HG02678 (cell line): ENCODE measurements around the gene APOA1.

Experiments used
- ATAC-seq: cut with Tn5 transposase; IDR thresholded peaks from one replicate; pipeline ENCODE4 v1.9.1; 2021; ENCODE audit warnings: mild to moderate bottlenecking, moderate library complexity; ENCODE audit not compliant: unreplicated experiment

The APOA1 gene

GRCh38 chr11:116837231-116838091 is at the start of gene APOA1:
Gene APOA1 (minus strand): TSS chr11:116837622. CDS start chr11:116837387, 235 bp downstream.
- no peak for ATAC-seq

DNA sequence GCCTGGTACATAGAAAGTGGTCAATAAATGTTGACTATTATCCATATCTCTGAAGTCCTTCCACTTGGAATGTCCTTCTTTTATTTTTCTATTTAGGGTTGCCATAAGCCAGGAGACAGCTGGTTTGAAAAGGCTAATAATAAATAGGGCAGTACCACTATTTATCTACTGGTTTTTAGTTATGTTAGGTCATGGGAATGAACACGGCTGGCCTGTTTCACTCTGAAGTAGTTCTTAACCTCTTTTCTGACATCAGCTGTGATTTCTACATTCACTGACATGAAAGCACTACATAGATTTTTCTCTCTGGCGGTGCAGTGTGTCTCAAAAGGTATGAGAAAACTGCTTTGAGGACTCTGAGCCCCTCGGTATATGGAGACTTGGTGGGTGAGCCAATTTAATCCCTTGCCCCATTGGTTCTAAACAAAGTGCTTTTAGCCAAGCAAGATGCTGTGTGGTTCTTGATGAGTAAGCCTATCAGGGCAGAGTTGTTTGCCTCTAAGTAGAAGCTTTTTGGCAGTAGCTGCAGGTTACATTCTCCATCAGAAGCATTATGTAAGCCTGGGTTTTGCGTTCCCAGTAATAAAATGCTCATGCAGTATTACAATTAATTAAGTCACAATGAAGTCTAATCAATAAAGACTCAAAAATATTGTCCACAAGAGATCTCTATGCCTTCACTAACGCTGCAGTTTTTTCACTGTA is 48.7 kb upstream of the APOA1 start:
- no peak for ATAC-seq

DNA sequence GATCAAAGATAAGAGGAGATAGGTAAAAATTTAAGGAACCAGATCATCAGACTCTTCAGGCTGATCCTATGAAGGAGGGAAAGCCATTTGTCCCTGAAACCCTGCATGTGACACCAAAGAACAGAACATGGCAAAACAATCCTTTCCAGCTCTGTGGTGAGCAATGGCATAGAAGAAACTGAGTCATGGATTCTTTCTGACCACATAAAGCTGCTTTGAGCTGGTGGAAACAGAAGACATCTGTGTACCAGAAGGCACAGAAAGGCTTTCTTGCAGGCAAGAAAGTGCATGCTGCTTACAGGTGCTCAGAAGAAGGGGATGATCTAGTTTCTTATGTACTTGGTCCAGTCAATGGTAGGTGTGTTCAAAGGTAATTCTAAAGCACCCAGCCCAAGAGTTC is 45.0 kb upstream of the APOA1 start:
- ATAC-seq: no peak

DNA sequence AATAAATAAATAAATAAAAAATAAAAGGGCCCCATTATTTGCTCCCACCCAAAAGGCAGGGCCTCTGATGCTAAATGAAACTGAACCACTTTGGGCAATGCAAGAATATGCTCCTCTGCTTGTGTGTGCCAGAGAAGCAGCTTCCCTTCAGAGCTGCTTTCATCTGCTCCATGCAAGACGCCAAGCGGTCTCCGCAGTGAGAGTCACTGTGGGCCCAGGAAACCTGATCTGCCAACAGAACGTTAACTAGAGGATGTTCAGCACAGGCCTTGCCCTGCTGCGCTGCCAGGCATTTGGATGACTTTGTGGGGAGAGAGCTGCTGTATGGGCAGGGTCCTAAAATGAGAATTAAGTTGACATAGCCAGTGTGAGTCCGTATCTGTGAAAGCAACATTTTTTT is 43.7 kb upstream of the APOA1 start:
- ATAC-seq: no peak

GRCh38 chr11:116879800-116880625 is 42.6 kb upstream of the APOA1 start:
- no peak for ATAC-seq

DNA sequence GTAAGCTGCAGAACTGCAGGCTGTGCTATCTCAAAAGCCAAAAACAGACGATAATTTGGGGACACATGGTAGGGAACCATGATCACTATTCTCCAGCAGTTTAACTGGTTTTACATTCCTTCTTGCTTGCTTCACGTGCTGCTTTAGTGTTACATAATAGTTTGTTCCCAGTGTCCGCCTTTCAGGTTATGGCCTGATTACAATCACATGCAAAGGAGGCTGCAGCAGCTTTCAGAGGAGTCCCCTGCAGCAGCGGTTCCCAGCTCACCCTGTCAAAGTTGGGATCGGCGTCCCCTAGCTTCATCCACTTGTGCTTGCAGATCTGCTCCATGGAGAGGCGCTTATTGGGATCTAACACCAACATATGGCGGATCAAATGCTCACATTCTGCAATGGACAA is 39.2 kb upstream of the APOA1 start:
- ATAC-seq: no peak

DNA sequence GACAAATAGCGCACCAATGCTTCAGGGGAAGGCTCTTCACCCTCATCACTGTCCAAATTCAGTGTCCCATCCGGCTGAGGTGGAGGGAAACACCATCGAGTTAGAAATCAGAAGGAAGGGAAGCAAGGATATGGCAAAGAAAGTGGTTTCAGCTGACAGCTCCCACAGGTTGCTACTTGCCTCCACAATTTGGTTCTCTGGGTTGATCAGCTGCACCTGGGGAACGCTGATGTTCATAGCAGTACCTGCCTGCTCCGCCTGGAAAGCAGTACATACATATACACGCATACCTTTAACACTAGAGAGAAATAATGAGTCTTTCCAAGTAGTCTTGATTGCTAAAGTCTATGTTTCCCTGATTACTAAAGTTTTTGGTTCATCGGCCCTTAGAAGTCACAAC is 37.8 kb upstream of the APOA1 start:
- no peak for ATAC-seq

GRCh38 chr11:116874251-116874650 is 36.8 kb upstream of the APOA1 start:
- ATAC-seq: no peak

DNA sequence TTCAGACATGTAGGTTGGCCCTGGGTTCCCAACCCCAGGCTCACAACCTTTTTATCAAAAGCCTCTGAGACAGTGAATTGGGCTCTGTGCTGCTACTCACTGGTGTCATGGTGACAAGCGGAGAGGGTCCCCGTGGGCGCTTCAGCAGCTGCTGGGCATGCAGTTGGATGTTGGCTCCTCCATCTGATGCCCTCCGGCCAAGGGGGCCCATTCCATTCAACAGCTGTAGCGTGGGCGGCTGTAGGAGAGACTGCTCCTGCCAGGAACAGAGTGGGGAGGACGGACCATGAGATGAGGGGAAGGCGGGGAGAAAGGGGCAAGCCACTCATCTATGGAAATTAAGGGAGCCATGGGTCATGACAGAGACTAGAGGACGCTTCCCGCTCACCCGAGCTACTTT is 36.0 kb upstream of the APOA1 start:
- ATAC-seq: no peak

GRCh38 chr11:116871248-116871647 is 33.8 kb upstream of the APOA1 start:
- no peak for ATAC-seq

DNA sequence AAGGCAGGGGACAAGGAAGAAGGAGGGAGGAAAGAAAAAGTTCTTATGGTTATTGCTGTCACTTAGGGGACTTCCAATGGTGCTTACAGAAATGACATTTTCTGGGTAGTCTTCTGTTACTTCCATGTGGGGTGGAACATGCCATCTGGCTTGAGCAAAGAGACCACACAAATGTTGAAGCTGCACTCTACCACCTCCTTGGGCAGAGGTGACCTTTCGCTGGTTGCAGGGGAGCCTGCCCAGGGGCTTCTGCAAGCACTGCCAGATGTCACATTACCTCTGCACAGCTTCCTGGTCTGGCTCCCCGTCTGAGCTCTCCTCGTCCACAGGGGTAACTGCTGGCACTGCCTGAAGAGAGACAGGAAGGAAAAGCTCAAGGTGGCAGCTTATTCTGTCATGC is 32.6 kb upstream of the APOA1 start:
- no peak for ATAC-seq

DNA sequence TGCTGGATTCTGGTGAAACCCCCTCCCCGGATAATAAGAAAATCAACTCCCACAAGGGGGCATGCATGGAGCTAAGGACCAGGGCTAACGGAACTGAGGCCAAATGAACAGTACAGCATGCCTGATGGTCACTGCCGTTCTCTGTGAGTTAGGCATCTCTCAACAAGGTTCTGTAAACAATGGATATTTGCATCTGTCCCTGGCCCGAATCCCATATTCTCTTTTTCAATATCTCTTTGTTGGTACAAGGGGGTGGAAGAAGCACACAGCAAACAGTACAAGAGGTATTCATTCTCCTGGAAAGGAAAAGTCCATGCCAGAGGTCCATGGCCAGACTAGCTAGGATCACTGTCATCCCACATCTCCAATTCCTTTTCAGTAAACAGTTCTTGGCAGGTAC is 32.2 kb upstream of the APOA1 start:
- ATAC-seq: no peak

GRCh38 chr11:116868066-116868465 is 30.6 kb upstream of the APOA1 start:
- no peak for ATAC-seq

GRCh38 chr11:116867619-116868018 is 30.2 kb upstream of the APOA1 start:
- ATAC-seq: no peak

DNA sequence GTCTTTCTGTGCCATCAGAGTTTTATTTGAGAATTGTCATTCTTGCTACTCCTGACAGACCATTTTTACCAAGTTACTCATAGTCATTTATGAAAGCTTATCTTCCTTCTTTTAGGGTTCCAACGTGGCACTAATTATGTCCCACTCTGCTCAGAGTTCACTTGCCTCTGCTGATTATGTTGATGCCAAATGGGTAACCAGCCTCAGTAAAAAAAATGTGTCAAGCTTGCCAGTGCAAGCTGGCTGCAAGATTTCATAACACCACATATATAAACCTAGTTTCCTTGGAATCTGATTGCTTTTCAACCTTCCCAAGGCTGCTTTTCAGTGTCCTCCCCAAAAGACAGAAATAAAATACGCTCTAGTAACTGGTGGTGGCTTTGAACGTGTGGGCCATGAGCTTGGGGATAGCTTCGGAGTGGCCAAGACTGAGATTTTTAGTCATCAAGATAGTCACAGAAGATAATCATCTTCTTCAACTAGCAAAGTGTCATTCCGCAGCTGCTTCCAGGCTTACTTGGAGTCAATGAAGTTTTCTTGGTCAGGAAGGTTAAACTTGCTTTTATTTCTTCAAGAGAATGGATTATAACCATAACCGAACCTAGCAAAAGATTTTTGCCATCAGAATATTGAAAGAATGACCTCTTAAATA is 29.5 kb upstream of the APOA1 start:
- ATAC-seq: no peak

DNA sequence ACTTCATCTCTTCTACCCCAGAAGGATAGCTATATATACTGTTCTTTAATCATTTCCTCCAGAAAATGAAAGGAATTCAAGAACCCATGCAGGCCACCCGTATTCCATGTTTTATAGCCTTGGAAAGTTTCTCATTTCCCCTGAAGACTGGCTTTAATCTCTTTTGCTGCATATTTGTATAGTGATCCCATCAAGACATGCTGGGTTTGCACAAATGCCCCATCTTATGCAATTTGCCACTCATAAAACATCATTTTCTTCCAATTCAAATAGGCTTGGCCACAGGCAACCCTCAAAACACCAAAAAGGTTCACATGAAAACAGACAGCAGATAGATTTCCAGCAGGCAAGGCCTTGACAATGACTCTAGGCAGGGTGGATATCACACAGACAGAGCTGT is 28.3 kb upstream of the APOA1 start:
- ATAC-seq: no peak

GRCh38 chr11:116864531-116864930 is 27.1 kb upstream of the APOA1 start:
- ATAC-seq: no peak

DNA sequence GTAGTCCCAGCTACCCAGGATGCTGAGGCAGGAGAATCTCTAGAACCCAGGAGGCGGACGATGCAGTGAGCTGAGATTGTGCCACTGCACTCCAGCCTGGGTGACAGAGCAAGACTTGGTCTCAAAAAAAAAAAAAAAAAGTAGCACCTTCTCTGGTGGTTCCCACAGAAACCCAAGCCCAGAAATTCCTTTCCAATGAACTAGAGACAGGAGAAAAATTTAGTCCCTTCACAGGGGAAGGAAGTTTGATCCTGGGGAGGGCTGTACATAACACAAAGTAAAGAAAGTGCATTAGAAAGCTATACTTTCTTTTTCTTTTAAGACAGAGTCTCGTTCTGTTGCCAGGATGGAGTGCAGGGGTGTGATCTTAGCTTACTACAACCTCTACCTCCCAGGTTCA is 25.5 kb upstream of the APOA1 start:
- ATAC-seq: no peak

- no peak for ATAC-seq
Observed at GRCh38 chr11:116862185-116862584, 24.8 kb upstream of the APOA1 start.

- ATAC-seq: no peak
Observed at GRCh38 chr11:116861539-116861938, 24.1 kb upstream of the APOA1 start.

DNA sequence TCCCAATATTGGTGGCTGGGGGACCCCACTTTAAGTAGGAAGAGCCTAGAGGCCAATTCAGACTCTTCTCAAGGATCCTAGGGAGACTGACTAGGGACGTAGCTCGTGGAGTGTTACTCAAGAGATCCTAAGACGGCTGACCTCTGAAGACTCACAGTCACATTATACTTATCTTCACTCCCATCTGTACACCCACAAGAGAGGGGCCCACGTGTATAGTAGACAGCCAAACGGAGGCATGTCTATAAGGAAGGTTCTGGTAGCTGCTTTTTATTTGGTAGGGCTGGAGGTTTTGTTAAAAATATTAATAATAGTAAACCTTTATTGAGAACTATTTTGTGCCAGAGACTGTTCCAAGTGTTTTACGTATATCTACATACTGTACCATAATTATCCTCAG is 22.9 kb upstream of the APOA1 start:
- no peak for ATAC-seq
